GM19372 (cell line): ENCODE measurements around the gene SLIT3.

Experiments
- ATAC-seq: cut with Tn5 transposase; IDR thresholded peaks from one replicate; pipeline ENCODE4 v1.9.1; 2021; ENCODE audit warnings: mild to moderate bottlenecking, low read depth, moderate library complexity; ENCODE audit not compliant: unreplicated experiment

SLIT3 gene

DNA sequence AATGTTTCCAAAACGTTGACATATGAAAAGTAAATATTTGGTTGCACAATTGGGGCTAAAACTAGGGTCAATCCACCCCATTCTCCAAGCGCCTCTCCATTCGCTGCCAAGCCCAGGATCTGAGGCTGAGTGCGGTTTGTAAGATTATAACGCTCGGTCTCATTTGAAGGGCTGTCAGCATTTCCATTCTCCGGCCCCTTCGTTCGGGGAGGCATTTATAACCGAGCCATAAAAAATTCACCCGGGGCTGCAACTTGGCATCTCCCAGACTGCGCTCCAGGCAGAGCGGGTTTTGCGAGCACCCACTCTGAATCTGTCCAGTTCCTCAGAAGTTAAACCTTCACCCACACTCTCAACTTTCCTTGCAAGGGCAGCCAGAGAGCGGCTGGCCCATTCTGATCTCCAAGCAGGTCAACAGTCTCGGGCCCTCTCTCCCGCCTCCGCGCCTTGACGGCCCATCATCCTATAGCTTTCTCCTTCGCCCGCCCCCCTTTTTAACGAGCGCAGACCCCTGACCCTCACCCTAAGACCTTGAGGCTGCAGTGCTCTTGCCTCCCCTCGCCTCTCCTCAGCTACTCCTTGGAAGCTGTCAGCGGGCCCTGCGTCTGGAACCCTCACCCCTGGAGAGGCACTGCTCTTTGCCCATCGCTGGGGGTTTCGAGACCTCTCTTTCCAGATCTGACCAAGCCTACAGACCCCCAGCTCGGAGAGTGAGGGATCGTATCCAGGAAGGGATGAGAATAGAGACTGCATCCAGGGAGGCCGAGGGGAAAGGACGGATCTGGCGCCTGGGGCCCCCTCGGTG, 1.1 kb downstream of the SLIT3 start:
- ATAC-seq = no peak

DNA sequence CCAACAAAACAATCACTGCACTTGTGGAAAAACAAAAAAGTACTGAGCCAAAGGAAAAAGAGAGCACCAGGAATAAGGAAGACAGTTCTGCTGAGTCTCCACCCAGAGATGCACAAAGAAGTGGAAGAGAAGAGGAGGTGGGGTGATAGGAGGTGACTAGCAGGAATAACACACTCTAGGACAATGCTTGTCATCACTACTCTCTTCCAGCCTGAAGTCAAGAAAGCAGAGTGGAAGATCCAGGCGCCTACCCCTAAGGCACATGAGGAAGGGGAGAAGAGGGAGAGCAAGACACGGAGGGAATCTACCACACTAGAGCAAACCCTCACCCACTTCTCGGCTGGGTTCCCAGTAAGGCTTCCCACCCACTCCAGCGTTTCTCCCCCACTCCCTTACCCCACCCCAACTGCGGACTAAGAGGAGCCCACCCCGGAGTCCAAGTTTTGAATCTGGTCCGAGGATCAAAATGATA, 1.7 kb downstream of the SLIT3 start:
- ATAC-seq = no peak

DNA sequence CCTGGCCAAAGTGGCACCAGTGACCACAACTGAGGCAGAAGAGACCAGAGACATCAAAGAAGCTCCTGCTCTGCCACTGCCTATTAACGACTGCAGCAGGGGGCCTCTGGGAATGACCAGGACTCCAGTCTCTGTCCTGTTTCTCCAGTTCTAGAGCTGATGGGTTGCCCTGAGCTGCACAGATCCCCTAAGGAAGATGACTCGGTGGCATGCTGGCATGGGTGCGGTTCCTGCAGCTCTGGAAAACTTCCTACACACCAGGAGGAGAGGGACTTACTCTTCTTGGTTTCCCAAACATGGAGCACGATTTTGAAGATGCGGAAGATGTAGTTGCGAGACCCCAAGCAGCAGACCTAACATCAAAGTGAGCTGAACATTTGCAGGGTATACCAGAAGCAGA, 2.7 kb downstream of the SLIT3 start:
- ATAC-seq = no peak

DNA sequence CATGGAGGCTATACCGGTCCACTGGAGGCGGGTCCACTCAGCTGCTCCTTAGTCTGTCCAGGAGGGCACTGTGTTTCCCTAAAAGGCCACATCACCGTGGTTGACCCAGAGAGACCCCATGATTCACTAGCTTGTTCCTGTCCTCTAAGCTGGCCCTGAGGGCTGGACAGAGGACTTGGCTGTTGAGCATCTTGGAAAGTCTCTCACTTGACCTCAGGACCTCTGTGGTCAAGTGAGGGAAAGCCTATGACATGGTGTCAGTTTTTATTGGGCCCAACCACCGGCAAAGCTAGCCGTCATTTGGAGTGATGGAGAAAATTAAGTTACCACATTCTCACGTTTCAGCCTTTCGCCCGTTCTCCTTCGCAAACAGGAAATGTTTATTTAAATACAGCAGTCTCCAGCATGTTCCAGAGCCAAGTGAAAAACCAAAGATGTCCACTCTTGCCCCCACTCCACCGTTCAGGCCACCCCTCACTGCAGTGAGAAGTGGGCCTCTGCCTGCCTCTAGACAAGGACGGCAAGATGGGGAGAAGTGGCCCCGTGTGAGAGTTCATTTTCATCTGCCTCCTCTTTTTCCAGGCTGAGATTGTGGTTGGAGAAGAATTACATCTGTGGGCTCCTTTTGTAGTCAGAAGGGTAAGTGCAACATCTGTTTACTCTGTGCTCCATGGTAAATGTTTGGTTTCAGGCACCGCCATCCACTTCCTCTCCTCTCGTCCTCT, 4.4 kb downstream of the SLIT3 start:
- no peak for ATAC-seq

DNA sequence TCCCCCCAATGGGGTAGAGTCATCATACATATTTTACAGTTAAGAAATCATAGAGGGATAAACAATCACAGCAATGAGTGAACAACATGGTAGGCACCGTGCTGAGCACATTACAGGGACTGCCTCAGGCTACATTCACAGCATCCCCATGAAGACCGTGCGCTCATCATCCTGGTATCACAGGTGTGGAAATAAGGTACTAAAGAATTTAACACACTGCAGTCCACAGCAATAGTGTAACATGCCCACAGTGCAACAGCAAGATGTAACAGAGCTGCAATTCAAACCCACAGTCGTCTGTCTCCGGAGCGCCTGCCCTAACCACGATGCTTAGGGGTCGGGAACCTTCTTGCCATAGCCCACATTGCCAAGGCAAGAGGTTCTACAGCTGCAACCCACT, 5.6 kb downstream of the SLIT3 start:
- ATAC-seq = no peak

DNA sequence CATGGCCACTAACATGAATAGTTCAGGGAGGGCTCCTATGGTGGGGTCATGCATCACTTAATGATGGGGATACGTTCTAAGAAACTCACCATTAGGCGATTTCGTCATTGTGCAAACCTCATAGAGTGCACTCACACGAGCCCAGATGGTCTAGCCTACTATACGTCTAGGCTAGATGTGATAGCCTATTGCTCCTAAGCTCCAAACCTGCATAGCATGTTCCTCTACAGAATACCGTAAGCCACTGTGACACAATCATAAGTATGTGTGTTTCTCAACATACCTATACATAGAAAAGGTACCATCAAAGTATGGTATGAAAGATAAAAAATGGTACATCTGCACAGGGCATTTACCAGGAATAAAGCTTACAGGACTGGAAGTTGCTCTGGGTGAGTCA, 6.3 kb downstream of the SLIT3 start:
- no peak for ATAC-seq

DNA sequence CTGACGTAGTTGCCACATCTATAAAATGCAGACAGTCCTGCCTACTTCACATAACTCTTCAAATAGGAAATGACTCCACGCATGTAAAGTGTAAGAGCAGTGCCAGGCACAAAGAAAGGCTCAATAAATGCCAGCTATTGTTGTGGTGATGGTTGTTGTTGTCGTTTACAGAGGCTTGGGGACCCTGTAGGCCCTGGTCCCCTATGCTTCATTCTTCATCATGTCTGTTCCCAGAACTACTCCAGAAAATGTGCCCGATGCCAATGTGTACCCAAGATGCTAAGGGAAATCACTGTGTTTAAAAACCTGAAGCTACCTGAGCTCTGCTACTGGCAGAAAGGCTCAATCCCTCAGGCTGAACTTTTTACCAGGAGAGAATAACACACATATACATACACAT, 9.1 kb downstream of the SLIT3 start:
- ATAC-seq = no peak

DNA sequence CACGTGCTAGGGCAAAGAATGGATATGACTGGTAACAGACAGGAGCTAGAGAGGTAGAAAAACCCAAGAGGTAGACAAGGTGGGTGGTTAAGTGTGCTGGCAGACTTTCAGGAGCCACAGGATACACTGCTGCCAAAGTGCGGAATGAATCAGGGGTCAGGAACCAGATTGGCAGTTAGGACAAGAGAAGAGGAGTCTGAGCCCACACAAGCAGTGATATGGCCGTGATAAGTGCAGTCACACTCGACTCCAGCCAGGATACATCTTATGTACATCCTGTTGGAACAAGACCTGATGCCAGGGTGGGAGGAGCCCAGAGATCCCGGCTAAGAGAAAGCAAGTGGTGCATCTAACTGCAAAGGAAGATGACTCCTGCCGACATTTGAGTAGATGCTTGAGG, 10.0 kb downstream of the SLIT3 start:
- ATAC-seq = no peak

DNA sequence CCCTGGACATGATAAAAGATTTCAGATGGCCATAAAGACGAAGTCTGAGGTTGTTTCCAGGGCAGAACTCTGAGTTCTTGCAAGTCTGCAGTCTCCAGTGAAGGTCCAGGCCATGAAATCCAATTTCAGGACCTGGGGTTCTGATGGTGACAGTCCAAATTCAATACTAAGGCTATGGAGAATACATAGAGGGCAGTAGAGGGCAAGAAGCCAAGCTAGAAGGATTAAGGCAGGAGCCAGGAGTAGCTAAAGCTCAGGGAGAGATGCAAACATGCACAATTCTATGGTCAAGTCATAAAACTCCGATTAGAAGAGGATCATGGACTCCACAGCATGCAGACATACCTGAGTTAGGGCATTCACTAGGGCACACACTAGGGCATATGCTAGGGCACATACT, 11.4 kb downstream of the SLIT3 start:
- ATAC-seq = no peak

DNA sequence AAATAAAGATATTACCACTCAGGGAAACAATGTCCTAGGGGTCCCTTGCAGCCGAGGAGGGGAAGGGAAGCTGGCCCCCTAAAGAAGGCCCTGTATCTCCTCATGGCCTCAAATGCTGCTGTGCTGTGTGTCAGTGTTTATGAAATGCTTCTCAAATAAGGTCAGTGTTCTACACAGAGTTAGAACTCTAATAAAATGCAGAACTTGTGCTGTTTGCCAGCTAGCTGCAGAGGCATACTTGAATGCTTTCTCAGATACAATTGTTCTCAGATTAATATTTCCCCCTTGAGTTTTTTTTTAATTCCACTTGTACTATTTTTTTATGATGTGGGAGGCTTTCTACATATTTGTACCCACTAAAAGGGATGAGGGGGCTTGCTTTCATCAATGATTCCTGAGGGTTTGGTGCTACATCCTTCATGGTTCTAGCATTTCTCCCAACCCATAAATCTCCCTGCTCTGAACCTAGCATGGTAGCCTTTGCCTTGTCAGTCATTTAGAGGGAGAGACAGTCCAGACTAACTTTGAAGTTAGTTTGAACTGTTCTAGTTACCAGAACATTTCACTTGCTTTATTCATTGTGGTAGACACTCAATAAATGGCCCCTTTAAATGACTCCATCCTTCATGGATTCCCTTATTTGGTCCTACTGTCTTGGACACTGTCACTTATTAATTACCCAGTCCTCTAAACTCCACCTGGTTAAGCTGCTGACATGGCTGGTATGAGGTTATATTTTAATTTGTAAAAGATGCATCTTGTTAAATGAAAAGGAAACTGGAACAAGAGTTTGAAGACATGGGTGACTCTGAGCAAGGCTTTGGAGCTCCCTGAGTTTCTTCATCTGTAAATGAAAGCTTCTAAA, 12.6 kb downstream of the SLIT3 start:
- no peak for ATAC-seq

DNA sequence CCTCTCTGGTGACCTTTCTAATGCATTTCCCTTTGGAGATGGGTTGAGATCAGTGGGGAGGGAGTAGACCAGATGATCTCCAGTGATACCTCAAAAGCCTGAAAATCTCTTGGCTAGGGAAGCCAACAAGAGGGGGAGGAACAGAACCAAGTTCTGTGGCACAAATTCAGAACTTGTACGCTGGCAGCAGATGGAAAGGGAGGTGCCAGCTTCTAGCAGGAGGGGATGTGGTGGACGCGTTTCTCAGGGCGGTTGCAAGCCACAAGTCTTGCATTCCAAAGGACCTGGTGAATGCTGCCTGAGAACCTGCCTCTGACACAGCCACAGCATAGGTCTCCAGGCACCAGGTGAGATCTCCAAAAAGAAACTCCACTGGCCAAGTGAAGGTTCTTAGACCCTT, 13.4 kb downstream of the SLIT3 start:
- ATAC-seq = no peak

DNA sequence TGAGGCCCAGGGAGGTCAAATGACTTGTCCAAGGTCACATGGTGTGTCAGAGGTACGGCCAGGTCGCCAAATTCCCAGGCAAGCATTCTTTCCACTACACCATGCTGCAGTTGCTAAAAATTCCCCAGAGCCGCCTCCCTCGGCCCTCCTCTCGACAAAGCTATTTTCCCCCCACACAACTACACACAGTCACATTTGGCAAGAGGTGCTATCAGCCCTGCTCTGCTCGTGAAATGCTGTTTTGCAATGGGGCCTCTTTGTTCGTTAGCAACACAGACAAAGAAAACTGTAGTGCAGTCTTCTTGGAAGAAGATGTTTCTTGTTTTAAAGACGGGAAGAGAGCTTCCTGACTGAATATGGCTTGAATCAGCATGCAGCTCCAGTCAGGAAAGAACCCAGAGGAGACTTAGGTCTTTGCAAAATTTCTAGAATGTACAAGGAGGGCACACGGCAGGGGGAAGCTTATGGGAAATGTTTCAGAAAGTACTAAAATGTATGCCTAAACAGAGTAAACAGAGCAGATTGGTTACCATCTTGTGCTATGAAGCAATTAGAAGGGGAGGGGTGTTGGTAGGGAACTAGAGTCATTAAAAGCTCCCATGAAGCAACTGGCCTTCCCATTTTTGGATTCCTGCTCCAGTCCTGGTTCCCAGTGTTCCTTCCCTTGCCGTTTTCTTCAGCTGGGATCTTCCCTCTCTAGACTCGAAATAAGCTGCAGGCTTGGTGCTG, 14.2 kb downstream of the SLIT3 start:
- no peak for ATAC-seq

DNA sequence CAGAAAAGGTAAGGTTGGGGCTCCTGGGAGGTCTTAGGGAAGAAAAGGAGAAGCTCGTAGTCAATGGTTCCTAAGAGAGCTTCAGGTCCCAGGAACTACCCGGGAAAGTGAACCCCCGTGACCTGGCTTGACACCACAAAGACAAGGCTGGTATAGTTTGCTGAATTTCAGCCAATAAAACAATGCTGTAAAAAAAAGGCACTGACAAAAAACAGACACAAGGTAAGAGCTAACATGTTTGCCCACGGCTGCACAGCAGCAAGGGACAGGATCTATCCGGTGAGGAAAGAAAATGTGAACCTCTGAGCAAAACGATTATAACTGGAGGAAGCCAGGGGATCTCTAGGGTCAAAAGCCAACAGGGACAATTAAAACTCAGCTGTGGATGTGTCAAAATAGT, 17.1 kb downstream of the SLIT3 start:
- ATAC-seq = no peak

DNA sequence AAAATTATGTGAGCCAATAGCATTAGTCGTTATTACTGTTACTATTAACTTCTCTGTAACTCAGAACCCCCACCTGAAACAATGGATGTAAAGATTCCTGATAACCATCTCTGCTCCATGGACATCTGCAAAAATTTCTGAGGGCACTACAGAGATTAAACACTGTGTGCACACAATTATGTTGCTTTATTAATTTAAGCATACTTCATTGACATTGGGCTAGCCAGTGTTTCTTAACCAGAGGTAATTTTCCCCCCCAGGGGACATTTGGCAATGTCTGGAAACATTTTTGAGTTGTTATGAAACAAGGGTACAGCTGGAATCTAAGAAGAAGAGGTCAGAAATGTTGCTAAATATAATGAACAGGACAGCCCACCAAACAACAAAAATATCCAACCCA, 19.3 kb downstream of the SLIT3 start:
- no peak for ATAC-seq

DNA sequence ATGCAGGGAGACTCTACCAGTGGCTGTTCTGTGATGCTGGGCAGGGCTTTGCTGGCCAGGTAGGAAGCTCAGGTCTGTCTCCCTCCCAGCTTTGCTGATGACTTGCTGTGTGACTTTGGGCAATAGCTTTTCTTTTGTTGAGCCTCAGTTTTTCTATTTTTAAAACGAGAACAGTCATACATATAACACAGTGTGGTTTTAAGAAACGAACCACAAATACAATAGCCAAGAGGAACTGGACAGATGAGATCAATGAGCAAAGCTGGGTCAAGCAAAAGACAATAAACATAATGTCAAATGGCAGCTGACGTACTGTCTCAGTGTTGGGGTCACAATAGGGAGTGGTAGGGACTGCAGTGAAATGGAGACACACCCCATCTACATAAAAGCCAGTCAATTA, 20.2 kb downstream of the SLIT3 start:
- ATAC-seq = no peak

DNA sequence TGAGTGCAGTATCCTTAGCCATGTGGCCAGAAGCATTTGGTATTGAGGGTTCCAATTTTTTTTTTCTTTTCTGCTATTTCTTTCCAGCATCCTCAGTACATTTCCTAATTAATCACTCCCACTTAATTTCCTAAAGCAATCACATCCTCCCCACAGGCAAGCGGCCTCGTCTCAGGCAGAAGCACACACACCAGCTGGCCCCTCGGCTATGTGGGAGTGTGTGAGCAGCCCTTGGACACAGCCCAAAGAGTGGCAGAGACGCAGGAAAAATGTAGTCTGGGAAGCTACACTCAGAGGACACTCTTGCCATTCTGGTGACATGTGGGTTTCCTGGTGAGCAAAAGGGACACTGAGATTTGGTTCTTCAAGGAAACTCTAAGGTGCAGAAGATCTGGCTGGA, 20.7 kb downstream of the SLIT3 start:
- ATAC-seq = no peak

DNA sequence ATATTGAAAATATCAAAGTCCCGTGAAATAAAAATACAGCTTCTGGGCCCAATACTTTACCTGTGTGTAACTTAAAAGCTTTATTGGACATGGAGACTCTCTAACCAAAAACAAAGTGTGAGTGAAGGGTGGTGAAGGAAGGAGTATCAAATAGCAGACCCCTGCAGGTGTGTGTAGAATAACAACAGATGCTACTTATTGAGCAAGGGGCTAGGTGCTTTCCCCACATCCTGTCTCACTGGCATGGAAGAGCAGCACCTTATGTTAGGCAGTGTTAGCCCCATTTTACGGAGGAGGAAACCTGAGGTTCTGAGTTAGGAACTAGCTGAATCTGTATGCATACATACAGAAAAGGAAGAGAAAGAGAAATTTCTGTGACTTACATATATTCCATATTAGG, 21.8 kb downstream of the SLIT3 start:
- no peak for ATAC-seq

DNA sequence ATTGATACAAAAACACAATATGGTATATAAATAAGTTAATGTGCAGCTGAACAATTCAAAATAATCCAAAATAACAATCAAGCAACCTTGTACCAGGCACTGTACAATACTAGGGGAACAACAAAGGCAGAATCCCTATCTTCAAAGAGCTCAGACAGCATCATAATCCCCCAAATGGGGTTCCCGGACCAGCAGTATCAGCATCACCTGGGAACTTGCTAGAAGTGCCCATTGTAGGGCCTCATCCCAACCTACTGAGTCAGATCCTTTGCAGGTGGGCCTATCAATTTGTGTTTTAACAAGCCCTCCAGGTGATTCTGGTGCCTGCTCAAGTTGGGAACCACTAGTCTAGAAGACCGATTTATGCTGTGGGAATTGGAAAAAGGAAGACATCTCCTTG, 27.1 kb downstream of the SLIT3 start:
- ATAC-seq = no peak

DNA sequence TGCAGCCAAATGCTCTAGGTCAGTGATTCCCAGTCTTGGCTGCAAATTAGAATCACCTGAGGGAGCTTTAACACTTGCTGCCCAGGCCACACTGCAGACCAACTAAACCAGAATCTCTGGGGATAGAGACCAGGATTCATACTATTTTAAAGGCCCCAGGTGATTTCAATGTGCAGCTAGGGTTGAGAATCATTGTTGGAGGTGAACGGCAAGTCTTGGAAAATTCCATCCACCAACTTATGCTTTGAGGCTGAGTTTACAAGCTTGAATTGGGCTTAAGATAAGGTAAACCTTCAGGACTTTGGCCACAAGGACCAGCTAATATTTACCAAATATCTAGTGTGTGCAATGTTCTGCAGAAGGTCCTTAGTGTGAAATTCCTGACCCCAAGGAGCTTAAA, 27.5 kb downstream of the SLIT3 start:
- no peak for ATAC-seq

DNA sequence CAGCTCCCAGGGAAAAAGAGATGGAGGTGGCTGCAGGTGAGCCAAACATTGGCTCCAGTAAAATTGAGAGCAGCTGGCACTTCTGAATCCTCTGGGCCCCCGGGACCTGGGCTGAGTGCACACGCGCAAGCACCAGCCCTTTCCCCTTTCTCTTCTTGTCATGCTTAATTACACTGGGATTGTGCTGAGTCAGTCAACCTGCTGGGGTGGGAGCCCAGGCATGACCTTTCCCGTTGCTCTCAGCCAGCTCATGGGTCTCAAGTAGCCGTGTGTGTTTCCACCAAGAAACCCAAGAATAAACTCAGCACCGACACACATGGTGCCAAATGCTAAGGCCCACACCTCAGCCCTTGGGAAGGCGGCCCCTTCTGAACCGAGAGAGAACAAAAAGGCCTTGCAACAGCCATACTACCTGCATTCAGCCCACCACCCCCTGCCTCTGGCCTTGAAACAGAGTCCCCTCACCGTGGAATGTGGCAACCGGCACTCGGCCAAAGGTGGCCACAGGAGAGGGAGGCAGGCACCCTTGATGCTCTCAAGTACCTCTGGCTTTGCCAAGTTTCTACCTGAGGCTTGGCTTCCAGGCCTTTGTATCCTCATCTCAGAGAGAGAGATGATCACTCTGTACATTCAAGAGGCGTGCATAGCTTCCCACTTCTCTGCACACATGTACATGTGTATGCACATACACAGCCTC, 28.1 kb downstream of the SLIT3 start:
- no peak for ATAC-seq
